Measurements from ENCODE around the gene ILDR2.
"Not testable (repeated sequence)": the region's sequence is repeated elsewhere in the genome, so short reads cannot be mapped to it uniquely, and the experiment has no call there.

Gene ILDR2

GRCh38 chr1:166884040-166884642 lies 91.2 kb downstream of the ILDR2 start:
- peak; percentile 31 to 58 for DNase-seq

GRCh38 chr1:166882893-166883292 lies 92.4 kb downstream of the ILDR2 start:
- DNase-seq: no peak

GRCh38 chr1:166878173-166878917 lies 97.0 kb downstream of the ILDR2 start:
- not testable (repeated sequence) for DNase-seq

- no peak for DNase-seq
Observed at GRCh38 chr1:166876540-166876838, 98.9 kb downstream of the ILDR2 start.

- peak; percentile 99 for DNase-seq
Observed at GRCh38 chr1:166875734-166876539, 99.4 kb downstream of the ILDR2 start, which contains the start of gene TADA1. TSS of gene TADA1 (minus strand) at chr1:166876264. CDS start at chr1:166876233, 31 bp downstream.

- DNase-seq: no peak
Observed at GRCh38 chr1:166875302-166875733, 100.0 kb downstream of the ILDR2 start.

GRCh38 chr1:166874464-166874863 lies 100.9 kb downstream of the ILDR2 start:
- DNase-seq: no peak

GRCh38 chr1:166870584-166870983 lies 104.8 kb downstream of the ILDR2 start:
- no peak for DNase-seq

- no peak for DNase-seq
Observed at GRCh38 chr1:166869318-166870099, 105.8 kb downstream of the ILDR2 start.

- DNase-seq: no peak
Observed at GRCh38 chr1:166868639-166869038, 106.7 kb downstream of the ILDR2 start.

GRCh38 chr1:166865926-166866325 lies 109.4 kb downstream of the ILDR2 start:
- no peak for DNase-seq

GRCh38 chr1:166859597-166859996 lies 115.7 kb downstream of the ILDR2 start:
- DNase-seq: no peak

GRCh38 chr1:166858726-166859419 lies 116.5 kb downstream of the ILDR2 start:
- DNase-seq: no peak

Data from stimulated activated CD4-positive, alpha-beta T cell treated with anti-CD3 and anti-CD28 coated beads, Interleukin-2, amount 100 ng/mL, for 24 hours (primary cell).